HEK293 (cell line): ENCODE results near the gene CD59.

Source experiments
- CTCF ChIP-seq: fragments of 450-650 bp; formaldehyde crosslinking; IDR thresholded peaks from 2 replicates; pipeline ENCODE4 v1.5.1; 2016; ENCODE audit warnings: missing biosample characterization, missing genetic modification characterization
- SALL2 ChIP-seq: fragments of 450-650 bp; formaldehyde crosslinking; IDR thresholded peaks from 2 replicates; pipeline ENCODE4 v1.5.0; 2017; ENCODE audit warnings: missing biosample characterization, mild to moderate bottlenecking, missing genetic modification characterization, borderline replicate concordance
- ZBTB17 ChIP-seq: fragments of 450-650 bp; formaldehyde crosslinking; IDR thresholded peaks from 2 replicates; pipeline ENCODE4 v1.5.1; 2016; ENCODE audit warnings: missing biosample characterization, missing genetic modification characterization
- ZNF23 ChIP-seq: fragments of 450-650 bp; formaldehyde crosslinking; IDR thresholded peaks from 2 replicates; pipeline ENCODE4 v1.5.1; 2016; ENCODE audit warnings: missing biosample characterization, missing genetic modification characterization, borderline replicate concordance
- ZNF274 ChIP-seq, 2 experiments: fragments of 200-500 bp in 1 of 2; fragments of 450-650 bp in 1 of 2; sonication (Bioruptor generic) in 1 of 2; formaldehyde crosslinking in 1 of 2; IDR thresholded peaks; 2 replicates each; pipeline versions ENCODE4 v1.5.1 to v1.6.1; 2014 to 2016; ENCODE audit warnings: borderline replicate concordance in 1 of 2, inconsistent platforms in 1 of 2, low read length in 1 of 2, missing biosample characterization in 1 of 2, missing genetic modification characterization in 1 of 2
- ZNF404 ChIP-seq: fragments of 450-650 bp; formaldehyde crosslinking; IDR thresholded peaks from 2 replicates; pipeline ENCODE4 v1.5.1; 2017; ENCODE audit warnings: missing biosample characterization, missing genetic modification characterization
- ZNF768 ChIP-seq: fragments of 450-650 bp; formaldehyde crosslinking; IDR thresholded peaks from 2 replicates; pipeline ENCODE4 v1.5.1; 2018; ENCODE audit warnings: missing biosample characterization, mild to moderate bottlenecking, missing genetic modification characterization

GRCh38 chr11:33772870-33773269 is 36.6 kb upstream of the CD59 start:
- TF ChIP-seq CTCF (tag by site-specific recombination): no peak
- no peak for TF ChIP-seq ZNF23
- no peak for TF ChIP-seq SALL2
- TF ChIP-seq ZNF768 (tag by site-specific recombination): no peak
- TF ChIP-seq ZBTB17 (tag by site-specific recombination): no peak
- no peak for TF ChIP-seq ZNF274 (IDR thresholded peaks at IDR 0.05; ENCODE audit: low read length)
- no peak for TF ChIP-seq ZNF274 (tag by site-specific recombination; IDR thresholded peaks at IDR 0.05; ENCODE audit: borderline replicate concordance)
- TF ChIP-seq ZNF404 (tag by site-specific recombination): no peak
